ENCODE measurements around the gene IL1RAPL2.
"Not testable (repeated sequence)": the region's sequence is repeated elsewhere in the genome, so short reads cannot be mapped to it uniquely, and the experiment has no call there.

Gene IL1RAPL2

GRCh38 chrX:104670051-104670450, 104.1 kb downstream of the IL1RAPL2 start:
- DNase-seq (ENCODE audit: low spot score), result no peak

DNA sequence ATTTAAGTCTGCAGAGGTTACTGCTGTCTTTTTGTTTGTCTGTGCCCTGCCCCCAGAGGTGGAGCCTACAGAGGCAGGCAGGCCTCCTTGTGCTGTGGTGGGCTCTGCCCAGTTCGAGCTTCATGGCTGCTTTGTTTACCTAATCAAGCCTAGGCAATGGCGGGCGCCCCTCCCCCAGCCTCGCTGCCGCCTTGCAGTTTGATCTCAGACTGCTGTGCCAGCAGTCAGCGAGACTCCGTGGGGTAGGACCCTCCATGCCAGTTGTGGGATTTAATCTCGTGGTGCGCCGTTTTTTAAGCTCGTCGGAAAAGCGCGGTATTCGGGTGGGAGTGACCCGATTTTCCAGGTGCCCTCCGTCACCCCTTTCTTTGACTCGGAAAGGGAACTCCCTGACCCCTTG, 111.5 kb downstream of the IL1RAPL2 start:
- DNase-seq (ENCODE audit: low spot score), result not testable (repeated sequence)

GRCh38 chrX:104679175-104679574, 113.2 kb downstream of the IL1RAPL2 start:
- DNase-seq (ENCODE audit: low spot score), result no peak

DNA sequence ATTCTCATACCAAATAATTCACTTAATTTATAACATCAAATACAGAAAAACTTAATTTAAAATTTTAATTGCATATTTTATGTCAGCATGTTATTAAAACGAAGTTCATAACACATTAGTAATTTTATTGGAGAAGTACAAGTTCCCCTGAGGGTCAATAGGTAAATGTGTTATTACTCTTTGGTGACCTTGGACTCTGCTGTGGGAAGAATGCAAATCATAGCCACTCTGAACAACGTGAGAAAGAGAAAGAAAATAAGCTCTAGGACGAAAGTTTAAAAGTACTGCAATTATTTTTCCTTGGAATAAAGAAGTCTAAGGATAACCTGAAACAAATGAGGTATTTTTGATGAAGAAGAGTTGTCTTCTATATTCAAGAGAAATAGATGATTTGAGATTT, 115.2 kb downstream of the IL1RAPL2 start:
- DNase-seq (ENCODE audit: low spot score), result no peak

- no peak for DNase-seq (ENCODE audit: low spot score)
Observed at GRCh38 chrX:104684077-104684476, 118.1 kb downstream of the IL1RAPL2 start.

- no peak for DNase-seq (ENCODE audit: low spot score)
Observed at GRCh38 chrX:104695593-104695992, 129.6 kb downstream of the IL1RAPL2 start.

DNA sequence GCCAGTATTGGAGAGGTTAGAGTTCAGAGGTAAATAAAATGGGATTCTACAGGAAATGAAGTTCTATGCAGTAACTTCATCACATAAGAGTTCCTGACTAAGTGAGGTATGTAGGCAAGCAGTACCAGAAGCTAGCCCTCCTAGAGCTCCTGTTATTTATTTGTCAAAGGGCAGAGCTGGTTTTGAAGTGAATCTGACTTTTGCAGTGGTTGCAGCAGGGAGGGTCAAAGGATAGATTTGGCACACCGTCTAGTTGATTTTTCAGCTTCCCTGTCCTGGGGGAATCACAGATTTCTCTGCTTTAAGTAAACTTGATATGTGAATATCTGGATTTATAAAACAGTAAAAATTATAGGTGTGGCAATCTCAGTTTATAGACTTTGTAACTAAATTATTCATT, 130.7 kb downstream of the IL1RAPL2 start:
- no peak for DNase-seq (ENCODE audit: low spot score)

GRCh38 chrX:104697294-104697693, 131.3 kb downstream of the IL1RAPL2 start:
- DNase-seq (ENCODE audit: low spot score), result no peak

DNA sequence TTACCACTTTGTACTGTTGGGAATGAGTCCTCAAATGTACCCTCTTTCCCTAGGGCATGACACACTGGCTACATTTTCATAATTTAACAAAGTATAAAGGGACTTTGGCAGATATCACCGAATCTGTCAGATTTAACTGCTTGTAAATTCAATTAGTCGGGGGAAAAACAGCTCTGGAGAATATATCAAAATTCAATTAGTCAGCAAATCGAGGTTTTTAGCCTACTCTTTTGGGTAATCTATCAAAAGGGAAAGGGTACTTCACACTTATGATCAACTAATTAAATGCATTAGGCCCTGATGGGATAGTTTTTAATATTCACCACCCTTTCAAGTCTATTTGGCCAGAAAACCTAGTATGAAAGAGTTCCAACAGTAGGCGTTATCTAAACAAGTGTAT, 141.0 kb downstream of the IL1RAPL2 start:
- DNase-seq (ENCODE audit: low spot score), result no peak

DNA sequence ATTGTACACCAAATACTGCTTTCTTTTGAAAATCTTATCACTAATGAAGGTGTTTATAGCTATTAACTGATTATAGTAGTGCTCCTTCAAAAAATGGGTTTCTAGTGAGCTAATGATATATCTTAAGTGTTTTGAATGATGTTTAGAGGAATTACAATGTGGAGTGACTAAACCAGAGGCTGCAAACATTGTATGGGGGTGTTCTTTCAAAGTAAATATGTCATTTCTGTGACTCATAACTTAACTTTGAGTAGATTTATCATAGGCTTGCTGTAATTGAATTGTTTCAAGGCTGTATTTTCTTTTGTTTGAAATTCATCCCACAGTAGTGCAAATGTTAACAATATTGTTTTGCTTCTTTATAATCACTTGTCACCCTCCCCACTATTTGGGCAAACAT, 141.6 kb downstream of the IL1RAPL2 start:
- no peak for DNase-seq (ENCODE audit: low spot score)

- no peak for DNase-seq (ENCODE audit: low spot score)
Observed at GRCh38 chrX:104712515-104712914, 146.5 kb downstream of the IL1RAPL2 start.

DNA sequence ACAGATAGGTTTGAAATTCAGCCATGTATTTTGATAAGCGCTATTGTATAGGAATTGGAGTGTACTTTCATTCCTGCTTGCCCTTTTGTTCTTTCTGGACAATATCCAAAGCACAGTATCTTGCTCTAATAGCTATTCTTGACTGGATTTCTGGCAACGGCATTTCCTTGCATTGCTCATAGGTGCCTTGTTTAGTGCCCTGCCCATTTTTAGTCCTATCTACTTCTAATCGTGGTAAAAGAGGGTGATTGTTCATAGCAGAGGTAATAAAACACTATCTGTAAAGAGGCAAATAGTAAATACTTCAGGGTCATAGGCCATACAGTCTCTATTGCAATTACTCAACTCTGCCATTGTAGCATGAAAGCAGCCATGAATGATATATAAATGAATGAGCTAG, 155.9 kb downstream of the IL1RAPL2 start:
- DNase-seq (ENCODE audit: low spot score), result no peak

GRCh38 chrX:104728456-104728855, 162.5 kb downstream of the IL1RAPL2 start:
- DNase-seq (ENCODE audit: low spot score), result no peak

GRCh38 chrX:104742355-104742754, 176.4 kb downstream of the IL1RAPL2 start:
- DNase-seq (ENCODE audit: low spot score), result no peak

DNA sequence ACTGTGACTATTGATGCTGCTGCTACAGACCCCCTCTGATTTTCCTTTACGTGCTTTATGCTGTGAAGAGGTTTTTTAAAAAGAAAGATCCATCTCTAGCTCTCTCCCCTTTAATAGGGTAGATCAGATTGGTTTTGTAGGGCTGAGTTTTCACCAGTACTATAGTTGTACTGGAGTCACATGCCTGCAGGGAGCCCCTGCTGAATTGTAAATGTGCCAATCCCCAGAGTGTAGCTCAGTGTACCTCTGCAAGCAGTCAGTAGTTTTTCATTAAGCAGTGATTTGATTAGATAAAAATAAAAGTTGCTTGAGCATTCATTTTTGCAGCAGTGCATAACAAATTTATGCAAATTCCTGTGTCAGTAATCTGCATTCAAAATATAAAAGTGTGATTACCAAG, 179.2 kb downstream of the IL1RAPL2 start:
- no peak for DNase-seq (ENCODE audit: low spot score)

GRCh38 chrX:104749951-104750610, 184.1 kb downstream of the IL1RAPL2 start:
- no peak for DNase-seq (ENCODE audit: low spot score)

GRCh38 chrX:104762641-104763040, 196.6 kb downstream of the IL1RAPL2 start:
- no peak for DNase-seq (ENCODE audit: low spot score)

DNA sequence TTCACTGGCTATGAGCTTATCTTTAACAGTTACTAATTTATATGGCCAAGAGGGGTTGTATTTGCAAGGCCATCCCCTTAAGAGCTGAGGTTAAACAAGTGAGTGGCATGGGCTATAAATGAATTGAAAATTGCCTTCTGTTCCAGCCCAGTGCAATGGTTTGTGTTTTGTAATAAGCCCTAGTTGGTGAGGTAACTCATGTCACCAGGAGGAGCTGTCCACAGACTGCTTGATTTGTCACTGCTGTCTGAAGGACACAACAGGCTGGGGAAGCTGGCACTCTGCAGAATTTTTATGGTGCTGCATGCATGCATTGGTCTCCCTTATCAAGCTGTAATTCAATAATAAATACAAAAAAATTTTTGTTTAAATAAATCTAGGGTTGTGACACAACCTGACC, 223.8 kb downstream of the IL1RAPL2 start:
- DNase-seq (ENCODE audit: low spot score), result no peak

DNA sequence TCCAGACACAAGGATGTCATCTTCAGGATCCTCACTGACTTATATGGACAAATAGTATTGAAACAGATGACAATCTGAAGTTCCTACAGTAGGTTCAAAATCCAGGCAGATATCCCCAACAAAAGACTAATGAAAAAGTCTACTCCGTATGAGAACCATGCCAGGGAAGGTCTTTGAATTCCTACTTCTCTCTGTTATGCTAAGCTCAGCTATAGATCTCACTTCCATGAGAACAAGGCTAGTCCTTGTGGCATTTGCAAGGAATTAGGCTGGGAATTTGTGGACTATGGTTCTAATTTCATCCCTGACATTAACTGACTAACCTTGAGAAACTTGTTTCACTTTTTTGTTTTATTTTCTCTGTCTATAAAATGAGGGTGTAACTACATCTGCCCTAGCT, 229.8 kb downstream of the IL1RAPL2 start:
- no peak for DNase-seq (ENCODE audit: low spot score)

DNA sequence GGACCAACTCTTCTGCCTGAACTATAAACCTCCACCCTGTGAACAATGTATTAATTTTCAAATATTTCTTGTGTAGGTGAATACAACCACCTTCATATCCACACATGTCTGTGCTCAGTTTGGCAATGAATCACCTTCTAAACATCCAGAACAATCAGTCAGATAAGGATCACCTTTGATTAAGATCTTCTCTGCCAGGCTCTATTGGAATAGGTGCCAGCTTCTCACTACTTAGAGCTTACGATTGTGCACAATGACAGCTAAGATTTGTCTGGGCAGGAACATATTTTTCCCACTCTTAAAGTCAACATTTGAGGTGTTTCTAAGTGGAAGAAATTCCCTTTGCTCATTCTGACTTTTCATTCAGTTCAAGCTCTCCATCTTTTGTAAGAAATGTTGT, 237.2 kb downstream of the IL1RAPL2 start:
- no peak for DNase-seq (ENCODE audit: low spot score)

DNA sequence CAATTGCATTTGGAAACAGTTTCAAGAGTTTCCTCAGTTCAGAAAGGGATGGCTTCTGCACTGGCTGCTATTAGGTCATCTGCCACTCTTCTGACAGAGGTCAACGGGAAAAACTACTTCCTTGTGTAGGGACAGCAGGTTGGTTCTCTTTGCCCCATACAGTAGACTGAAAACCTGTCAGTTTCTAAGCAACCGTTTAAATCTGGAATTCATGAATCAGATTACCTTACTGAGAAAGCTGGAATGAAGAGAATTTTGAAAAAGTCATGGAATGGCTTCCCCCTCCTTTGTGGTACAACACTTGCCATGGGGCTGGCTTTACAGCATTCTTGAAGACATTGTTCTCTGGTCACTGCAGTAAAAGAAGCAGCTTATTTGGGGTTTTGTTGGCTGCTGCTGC, 240.3 kb downstream of the IL1RAPL2 start:
- DNase-seq (ENCODE audit: low spot score), result no peak

DNA sequence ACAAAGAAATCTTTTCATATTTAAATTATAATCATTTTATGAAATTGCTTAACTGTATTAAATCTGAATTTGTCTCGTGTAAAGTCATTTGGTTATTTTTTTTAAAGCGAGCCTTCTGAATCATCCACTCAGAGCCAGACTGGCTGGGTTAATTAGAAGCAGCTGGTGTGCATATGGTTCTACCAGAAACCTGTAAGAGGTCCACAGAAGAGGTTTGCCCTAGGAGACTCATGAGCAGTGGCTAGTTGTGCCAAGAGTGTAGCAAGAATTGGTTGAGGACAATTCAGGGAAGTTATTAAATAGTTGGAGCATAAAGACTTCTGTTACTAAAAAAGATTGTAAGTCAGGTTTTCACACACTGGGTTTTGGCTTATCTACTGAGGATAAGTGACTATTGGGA, 267.4 kb downstream of the IL1RAPL2 start:
- no peak for DNase-seq (ENCODE audit: low spot score)

- no peak for DNase-seq (ENCODE audit: low spot score)
Observed at GRCh38 chrX:104842646-104843045, 276.6 kb downstream of the IL1RAPL2 start.

GRCh38 chrX:104852241-104852640, 286.2 kb downstream of the IL1RAPL2 start:
- no peak for DNase-seq (ENCODE audit: low spot score)

GRCh38 chrX:104854188-104854587, 288.2 kb downstream of the IL1RAPL2 start:
- no peak for DNase-seq (ENCODE audit: low spot score)

Measured in HuH-7.5 (cell line).